BE2C (cell line): ENCODE results near the gene MNT.
A peak's percentile ranks its signal among the peaks of the same experiment; 100 is the strongest.

Experiments used
- DNase-seq: peaks from one replicate; pipeline ENCODE4 v3.0.0-alpha.2; 2020
- H3K27me3 ChIP-seq: fragments of 250-450 bp; sonication (Bioruptor Pico); 2 replicates; pipeline ENCODE4 v1.5.1; 2020; ENCODE audit warnings: mild to moderate bottlenecking
- H3K36me3 ChIP-seq: fragments of 250-450 bp; sonication (Bioruptor Pico); 2 replicates; pipeline ENCODE4 v1.5.1; 2020; ENCODE audit warnings: mild to moderate bottlenecking
- H3K4me1 ChIP-seq: fragments of 250-450 bp; sonication (Bioruptor Pico); 2 replicates; pipeline ENCODE4 v1.5.1; 2020
- H3K4me3 ChIP-seq: 2 replicates; pipeline ENCODE4 v1.5.1; 2011; ENCODE audit warnings: low read depth, low read length
- H3K9me3 ChIP-seq: fragments of 250-450 bp; sonication (Bioruptor Pico); 2 replicates; pipeline ENCODE4 v1.5.1; 2020
- TF ChIP-seq, protein P1 (sequence below): IDR thresholded peaks from 2 replicates; pipeline ENCODE4 v1.5.1; 2012; ENCODE audit warnings: mild to moderate bottlenecking, low read depth, low read length

The MNT gene

DNA sequence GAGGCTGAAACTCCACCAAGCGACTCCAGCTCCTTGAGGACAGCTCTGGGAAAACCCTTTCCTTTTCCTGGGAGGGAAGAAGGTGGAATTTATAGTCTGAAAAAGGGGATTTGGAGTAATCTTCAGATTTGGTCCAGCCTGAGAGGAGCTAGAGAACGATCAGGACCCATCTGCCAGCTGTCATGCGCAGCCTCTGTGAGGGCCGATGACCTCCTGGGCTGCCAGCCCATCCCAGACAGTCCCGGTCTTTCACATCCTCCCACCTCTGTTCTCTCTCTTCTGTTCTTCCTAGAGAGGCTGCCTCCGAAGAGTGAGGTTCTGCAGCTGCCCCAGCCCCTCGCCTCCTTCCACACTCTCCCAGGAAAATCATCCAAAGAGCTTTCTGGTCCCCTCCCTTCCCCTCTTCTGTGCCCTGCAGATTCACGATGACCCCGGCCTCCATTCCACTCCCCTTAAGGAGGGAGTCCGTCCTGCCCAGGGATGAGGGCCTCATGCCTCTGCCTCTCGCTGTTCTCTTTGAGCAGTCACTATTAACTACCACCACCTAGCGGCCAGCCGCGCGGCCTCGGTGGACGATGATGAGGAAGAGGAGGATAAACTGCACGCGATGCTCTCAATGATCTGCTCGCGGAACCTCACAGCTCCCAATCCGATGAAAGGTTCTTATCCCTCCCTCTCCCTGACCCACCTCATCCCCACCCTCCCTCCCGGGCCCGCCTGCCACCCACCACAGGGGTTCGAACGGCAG, 33.9 kb downstream of the MNT start:
- Histone ChIP-seq H3K4me1 (no peaks in the 10 kb centered on the region), H3K9me3 (no peaks in the 10 kb centered on the region), H3K4me3 (no peak overlapping the region), H3K36me3 (no peaks in the 10 kb centered on the region; the same call in 1 of the 2 replicates), H3K27me3 (no peaks in the 10 kb centered on the region)
- TF ChIP-seq, protein P1, sequence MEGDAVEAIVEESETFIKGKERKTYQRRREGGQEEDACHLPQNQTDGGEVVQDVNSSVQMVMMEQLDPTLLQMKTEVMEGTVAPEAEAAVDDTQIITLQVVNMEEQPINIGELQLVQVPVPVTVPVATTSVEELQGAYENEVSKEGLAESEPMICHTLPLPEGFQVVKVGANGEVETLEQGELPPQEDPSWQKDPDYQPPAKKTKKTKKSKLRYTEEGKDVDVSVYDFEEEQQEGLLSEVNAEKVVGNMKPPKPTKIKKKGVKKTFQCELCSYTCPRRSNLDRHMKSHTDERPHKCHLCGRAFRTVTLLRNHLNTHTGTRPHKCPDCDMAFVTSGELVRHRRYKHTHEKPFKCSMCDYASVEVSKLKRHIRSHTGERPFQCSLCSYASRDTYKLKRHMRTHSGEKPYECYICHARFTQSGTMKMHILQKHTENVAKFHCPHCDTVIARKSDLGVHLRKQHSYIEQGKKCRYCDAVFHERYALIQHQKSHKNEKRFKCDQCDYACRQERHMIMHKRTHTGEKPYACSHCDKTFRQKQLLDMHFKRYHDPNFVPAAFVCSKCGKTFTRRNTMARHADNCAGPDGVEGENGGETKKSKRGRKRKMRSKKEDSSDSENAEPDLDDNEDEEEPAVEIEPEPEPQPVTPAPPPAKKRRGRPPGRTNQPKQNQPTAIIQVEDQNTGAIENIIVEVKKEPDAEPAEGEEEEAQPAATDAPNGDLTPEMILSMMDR = peak; percentile 38; the same call in 1 of the 2 replicates
- DNase-seq = peak; percentile 33

GRCh38 chr17:2365132-2365531, 35.7 kb downstream of the MNT start:
- no peaks in the 10 kb centered on the region for H3K9me3 ChIP-seq
- TF ChIP-seq, protein P1 = no peak
- H3K4me3 ChIP-seq = no peak overlapping the region
- DNase-seq = no peak
- no peaks in the 10 kb centered on the region for H3K27me3 ChIP-seq
- no peaks in the 10 kb centered on the region for H3K36me3 ChIP-seq
- H3K4me1 ChIP-seq = no peaks in the 10 kb centered on the region

DNA sequence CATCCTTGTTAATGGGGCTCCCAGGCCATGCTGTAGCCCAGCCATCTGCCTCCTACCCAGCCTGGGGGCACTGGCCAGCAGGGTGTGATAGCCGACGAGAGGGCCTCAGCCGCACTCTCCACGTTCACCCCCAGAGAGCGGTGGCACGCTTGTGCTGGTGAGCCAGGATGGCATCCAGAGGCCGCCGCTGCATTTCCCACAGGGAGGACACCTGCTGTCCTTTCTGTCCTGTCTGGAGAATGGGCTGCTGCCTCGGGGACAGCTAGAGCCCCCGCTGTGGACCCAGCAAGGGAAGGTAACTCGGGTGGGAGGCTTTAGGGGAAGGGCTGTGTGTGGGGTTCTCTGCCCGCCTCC, 36.1 kb downstream of the MNT start:
- Histone ChIP-seq H3K27me3 (no peaks in the 10 kb centered on the region), H3K4me3 (no peak overlapping the region), H3K36me3 (no peaks in the 10 kb centered on the region), H3K9me3 (no peaks in the 10 kb centered on the region), H3K4me1 (no peaks in the 10 kb centered on the region)
- DNase-seq = no peak
- TF ChIP-seq, protein P1 = no peak

DNA sequence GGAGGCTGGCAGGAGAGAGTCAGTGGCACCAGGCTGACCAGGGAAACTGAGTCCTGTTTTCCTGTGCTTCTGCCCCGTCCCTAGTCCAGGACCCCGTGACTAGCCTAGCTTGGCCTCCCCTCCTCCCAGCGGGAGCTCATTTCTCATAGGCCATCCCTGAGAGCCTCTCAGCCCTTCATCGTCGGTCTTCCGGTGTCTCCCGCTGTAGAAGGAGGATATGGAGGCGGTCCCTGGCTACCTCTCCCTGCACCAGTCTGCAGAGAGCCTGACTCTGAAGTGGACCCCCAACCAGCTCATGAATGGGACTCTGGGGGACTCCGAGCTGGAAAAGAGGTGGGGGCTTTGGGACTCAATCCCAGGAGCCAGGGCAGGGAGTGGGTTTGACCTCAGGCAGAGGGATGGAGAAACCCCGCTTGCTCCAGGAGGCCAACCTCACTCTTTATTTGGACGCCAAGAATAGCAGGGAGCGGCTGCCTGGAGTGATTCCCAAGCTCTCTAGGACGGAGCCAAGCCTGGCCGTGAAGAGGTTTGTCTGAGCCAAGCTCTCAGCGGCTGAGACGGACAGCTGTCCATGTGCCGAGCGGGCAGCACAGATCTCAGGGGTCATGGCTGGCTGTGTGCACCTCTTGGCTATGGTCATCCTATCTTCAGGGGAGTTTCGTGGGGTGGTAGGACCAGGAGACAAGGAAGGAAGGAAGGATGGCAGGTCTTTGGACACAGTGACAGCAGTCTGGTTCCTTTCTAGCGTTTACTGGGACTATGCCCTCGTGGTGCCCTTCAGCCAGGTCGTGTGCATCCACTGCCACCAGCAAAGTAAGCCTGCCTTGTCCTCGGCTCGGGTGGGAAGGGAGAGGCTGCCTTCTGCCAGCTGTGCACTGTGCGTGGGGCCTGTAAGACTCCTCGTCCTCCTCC, 36.8 kb downstream of the MNT start:
- no peak for DNase-seq
- TF ChIP-seq, protein P1 = no peak
- H3K36me3 ChIP-seq = no peaks in the 10 kb centered on the region

GRCh38 chr17:2363318-2363717, 37.5 kb downstream of the MNT start:
- Histone ChIP-seq H3K27me3 (no peaks in the 10 kb centered on the region), H3K36me3 (no peaks in the 10 kb centered on the region), H3K9me3 (no peaks in the 10 kb centered on the region), H3K4me1 (no peaks in the 10 kb centered on the region), H3K4me3 (no peak overlapping the region)
- TF ChIP-seq, protein P1 = no peak
- no peak for DNase-seq

More for the DNA sequence above, 36.8 kb downstream of the MNT start:
- H3K9me3 ChIP-seq = no peaks in the 10 kb centered on the region
- H3K4me3 ChIP-seq = no peak overlapping the region
- H3K4me1 ChIP-seq = no peaks in the 10 kb centered on the region
- no peaks in the 10 kb centered on the region for H3K27me3 ChIP-seq
